ENCODE data around the gene FADS2.

The FADS2 gene

DNA sequence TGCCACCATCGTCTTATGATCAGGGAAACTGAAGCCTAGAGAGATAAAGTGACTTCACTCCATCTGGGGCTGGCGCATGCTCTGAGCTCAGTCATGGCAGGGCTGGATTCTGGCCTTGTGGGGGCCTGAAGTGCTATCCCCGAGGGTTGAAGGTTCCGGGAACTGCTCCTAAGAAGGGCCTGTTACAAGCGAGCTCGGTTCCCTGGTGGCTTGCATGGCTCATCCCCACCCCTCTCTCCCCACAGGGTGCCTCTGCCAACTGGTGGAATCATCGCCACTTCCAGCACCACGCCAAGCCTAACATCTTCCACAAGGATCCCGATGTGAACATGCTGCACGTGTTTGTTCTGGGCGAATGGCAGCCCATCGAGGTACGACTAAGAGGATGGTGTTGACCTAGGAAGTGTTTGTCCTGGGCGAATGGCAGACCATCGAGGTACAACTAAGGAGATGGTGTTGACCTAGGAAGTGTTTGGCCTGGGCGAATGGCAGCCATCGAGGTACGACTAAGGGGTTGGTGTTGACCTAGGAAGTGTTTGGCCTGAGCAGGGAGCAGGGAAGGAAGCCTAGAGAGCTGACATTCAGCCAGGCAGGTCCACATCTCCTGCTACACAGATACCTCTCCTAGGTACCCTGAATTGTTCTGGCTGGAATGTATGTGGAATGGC lies 19.9 kb downstream of the FADS2 start:
- DNase-seq = no peak

- no peak for DNase-seq
Observed at GRCh38 chr11:61848631-61849030, 20.5 kb downstream of the FADS2 start.

GRCh38 chr11:61850687-61851086 lies 22.6 kb downstream of the FADS2 start:
- DNase-seq = no peak

DNA sequence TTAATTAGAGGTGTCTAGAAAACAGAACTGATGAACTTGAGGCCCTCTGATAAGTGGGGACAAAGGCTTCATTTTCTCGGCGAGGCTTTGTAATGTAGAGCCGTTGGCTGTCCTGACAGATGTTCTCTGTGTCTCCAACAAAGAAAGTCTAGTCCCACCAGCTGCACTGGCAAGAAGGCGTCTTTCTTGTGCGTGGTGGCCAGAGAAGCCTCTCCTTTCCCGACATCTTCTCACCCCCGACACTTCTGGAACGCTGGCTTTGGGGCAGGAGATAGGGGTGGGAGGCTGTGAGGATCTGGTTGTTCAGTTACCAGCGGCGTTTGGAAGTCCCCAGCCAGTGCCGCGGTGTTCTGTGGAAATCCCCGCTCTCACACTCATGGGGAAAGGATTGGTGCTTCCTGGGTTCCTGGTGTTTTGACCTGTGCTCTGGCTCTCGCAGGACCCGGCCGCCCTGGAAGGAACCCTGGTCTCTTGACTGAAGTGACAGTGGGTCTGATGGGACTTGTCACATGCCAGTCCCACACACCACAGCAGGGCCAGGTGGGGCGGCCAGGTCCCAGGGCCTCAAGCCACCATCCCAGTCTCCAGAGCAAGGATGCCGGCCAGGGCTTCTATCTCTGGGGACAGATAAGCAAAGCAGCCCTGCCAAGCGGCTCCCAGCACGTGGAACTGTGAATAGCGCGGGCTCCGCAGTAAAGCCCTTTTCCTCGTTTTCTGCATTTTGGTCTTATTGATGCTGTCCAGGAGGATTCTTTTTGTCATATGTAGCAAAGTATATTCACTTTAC lies 23.2 kb downstream of the FADS2 start:
- DNase-seq = no peak

- DNase-seq = no peak
Observed at GRCh38 chr11:61851900-61852295, 23.8 kb downstream of the FADS2 start.

DNA sequence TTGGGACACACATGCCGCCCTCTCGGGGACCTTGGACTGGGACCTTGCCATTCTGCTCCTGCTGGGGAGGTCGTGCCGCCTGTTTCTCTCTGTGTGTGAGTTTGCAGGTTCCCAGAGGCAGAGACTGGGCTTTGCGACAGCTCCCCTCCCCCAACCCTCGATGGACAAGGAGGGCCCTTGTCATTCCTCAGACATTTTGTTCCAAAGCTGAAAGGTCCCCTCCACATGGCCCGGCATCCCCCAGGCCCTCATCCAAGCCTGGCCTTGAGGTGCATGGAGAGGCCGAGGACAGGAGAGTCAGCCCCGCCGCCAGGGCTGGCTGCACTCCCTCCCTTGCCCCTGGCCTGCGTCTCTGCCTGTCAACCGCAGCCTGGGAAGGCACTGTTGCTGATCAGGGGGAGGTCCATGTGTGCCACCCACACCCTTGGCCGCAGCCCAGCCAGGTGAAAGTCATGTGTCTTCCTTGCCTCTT lies 25.6 kb downstream of the FADS2 start:
- no peak for DNase-seq

DNA sequence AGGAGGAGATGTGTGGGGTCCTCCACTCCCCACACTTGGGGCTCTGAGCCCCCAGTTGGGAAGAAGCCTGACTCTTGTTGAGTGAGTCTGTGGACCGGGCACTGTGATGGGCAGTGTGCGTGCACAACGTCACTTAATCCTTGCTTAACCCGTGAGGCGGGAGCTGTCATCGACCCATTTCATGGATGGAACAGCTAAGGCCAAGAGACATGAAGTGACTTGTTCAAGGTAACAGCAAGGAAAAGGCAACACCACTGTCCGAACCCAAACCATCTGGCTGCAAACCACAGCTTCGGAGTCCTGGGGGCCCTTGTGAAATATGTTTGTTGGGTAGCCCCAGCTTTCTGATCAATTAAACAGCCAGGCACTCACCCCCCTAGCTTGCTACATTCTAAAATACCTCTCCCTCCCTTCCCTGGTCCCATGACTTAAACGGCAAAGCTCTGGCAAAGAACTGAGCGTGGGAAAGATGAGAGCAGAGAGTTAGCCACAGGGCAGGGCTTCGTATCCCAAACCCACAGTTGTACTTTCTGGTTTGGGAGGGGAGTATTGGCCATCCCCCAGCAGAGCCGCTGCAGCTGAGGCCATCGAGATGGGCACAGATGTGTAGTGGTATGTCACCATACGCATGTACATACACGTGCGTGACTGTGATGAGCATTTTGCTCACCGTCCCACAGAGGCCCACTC lies 26.3 kb downstream of the FADS2 start:
- no peak for DNase-seq

- DNase-seq = no peak
Observed at GRCh38 chr11:61854966-61855714, 27.0 kb downstream of the FADS2 start.

DNA sequence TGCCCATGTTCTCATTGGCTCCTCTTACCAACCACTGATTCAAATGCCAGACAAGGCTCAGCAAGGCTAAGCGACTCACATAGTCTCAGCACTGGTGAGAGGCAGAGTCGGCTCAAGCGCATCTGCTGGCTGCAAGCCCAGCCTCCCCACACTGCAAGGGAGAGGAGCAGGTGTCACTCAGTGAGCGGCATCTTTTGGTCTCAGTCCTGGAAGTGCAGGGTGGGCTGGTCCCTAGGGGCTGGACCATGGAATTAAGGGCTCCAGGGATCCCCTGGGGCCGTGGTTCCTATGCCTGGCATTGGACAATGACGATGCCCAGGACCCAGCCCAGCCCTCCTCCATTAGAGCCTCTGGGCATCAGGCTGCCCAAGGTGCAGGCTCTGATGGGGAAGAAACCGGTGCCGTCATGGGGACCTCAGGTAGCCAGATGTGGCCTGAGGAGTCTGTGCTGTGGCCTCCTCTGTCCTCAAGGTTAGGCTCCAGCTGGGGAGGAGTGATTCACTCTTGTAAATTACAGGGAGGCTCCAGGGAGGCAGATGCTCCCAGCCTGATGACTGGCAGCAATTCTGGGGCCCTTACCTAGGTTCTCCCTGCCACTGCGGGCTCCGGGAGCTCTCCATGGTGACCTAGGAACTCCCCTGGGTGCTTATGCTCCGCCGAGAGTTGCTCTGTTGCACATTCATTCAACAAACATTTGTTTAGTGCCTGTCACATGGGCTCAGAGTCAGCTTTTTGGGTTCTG lies 28.0 kb downstream of the FADS2 start:
- no peak for DNase-seq

DNA sequence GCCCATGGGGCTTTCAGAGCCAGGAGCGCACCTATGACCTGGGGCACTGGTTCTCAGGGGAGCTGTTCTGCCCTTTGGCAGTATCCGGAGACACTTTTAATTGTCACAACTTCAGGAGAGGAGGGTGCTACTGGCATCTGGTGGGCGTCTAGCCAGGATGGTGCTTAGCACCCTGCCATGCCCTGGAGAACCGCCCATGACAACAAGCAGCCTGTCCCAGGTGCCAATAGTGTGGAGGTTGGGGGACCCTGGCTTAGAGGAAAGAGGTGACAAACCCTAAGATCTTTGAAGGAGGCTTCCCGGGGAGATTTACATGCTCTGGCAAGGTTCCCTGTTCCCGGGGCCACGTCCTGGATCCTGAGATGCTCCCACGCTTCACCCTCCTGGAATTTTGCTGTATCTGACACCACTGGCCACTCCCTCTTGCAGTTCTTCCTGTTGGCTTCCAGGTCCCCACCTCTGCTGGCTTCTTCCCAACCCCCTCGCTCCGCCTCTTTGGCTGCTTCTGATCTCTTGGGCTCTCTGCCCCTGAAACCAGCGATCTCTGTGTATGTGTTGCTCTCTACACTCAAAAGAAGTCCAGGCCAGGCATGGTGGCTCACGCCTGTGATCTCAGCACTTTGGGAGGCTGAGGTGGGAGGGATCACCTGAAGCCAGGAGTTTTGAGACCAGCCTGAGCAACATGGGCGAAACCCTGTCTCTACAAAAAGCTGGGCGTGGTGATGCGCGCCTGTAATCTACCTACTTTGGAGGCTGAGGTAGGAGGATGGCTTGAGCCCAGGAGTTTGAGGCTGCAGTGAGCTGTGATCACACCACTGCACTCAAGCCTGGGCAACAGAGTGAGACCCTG lies 32.2 kb downstream of the FADS2 start:
- DNase-seq = no peak

DNA sequence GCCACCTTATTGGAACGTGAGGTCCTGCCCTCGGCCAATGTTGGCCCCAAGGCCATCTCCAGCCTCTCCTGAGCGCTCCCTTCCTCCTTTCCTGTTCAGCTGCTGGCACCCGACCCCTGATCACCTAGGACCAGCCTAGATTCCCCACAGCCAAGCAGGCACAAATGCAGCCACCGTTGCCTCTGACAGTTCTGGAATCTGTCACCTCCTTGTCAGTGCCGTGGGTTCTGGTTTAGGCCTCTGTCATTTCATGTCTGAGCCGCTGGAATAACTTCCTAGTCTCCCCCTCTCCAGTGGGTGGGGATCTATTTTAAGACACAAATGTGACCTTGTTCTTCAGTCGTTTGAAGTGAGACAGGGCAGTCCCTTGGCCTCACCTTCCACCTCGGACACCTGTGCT lies 33.5 kb downstream of the FADS2 start:
- no peak for DNase-seq

GRCh38 chr11:61862714-61863547 lies 34.8 kb downstream of the FADS2 start:
- DNase-seq = no peak

DNA sequence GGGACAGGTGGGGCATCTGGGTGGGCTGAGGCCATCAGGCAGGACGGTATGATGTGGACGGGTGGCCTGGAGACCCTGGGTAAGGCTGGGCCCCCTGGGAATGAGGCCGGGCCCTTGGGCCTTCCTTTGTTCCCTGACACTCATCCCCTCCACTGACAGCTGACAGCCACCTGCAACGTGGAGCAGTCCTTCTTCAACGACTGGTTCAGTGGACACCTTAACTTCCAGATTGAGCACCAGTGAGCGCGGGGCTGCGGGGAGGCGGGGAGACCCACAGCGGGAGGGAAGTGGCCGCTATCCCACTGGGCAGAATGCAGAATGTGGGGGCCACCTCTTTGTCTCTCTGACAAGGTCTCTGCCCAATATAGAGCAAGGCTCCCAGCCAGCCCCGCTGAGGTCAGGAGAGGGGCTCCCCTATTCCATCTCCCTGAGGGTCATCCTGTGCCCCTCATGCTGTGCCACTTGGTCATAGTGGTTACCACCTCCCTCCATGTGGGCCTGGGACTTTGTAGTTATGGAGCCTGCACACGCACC lies 35.5 kb downstream of the FADS2 start:
- DNase-seq = no peak

GRCh38 chr11:61864814-61865775 lies 37.0 kb downstream of the FADS2 start:
- no peak for DNase-seq

DNA sequence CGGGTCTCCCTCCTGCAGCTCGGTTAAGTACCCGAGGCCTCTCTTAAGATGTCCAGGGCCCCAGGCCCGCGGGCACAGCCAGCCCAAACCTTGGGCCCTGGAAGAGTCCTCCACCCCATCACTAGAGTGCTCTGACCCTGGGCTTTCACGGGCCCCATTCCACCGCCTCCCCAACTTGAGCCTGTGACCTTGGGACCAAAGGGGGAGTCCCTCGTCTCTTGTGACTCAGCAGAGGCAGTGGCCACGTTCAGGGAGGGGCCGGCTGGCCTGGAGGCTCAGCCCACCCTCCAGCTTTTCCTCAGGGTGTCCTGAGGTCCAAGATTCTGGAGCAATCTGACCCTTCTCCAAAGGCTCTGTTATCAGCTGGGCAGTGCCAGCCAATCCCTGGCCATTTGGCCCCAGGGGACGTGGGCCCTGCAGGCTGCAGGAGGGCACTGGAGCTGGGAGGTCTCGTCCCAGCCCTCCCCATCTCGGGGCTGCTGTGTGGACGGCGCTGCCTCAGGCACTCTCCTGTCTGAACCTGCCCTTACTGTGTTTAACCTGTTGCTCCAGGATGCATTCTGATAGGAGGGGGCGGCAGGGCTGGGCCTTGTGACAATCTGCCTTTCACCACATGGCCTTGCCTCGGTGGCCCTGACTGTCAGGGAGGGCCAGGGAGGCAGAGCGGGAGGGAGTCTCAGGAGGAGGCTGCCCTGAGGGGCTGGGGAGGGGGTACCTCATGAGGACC lies 38.3 kb downstream of the FADS2 start:
- DNase-seq = no peak

- DNase-seq = no peak
Observed at GRCh38 chr11:61866958-61867343, 38.9 kb downstream of the FADS2 start.

GRCh38 chr11:61868571-61869428 lies 40.7 kb downstream of the FADS2 start:
- no peak for DNase-seq

DNA sequence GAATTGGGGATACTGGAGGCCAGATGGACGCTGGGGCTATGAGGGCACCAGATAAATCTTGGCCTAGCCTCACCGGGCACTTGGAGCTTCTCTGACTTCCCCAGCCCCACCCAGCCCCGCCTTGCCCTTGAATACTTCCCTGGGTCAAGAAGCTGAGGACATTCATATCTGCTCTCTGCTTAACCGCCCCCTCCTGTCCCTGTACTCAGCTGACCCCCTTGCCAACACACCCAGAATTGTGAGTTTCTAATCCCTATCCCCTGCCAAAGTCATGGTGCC lies 41.3 kb downstream of the FADS2 start:
- DNase-seq = no peak
